Stomach smooth muscle (tissue), 2 donors: ENCODE results near the gene FTSJ1.
"Not testable (repeated sequence)": the region's sequence is repeated elsewhere in the genome, so short reads cannot be mapped to it uniquely, and the experiment has no call there.

ENCODE experiments used
- H3K27ac ChIP-seq: one replicate; pipeline ENCODE4 v1.7.0; 2013; ENCODE audit warnings: mild to moderate bottlenecking, low read length, inconsistent platforms
- H3K27me3 ChIP-seq, 2 donors: one replicate each; pipeline ENCODE4 v1.7.0; 2013; ENCODE audit warnings: low read length in 2 of 2; ENCODE audit not compliant: insufficient read depth in 2 of 2, control insufficient read depth in 1 of 2
- H3K36me3 ChIP-seq, 2 donors: one replicate each; pipeline ENCODE4 v1.7.0; 2013; ENCODE audit warnings: low read length in 2 of 2; ENCODE audit not compliant: control insufficient read depth in 2 of 2, insufficient read depth in 2 of 2
- H3K4me1 ChIP-seq: one replicate; pipeline ENCODE4 v1.7.0; 2013; ENCODE audit warnings: low read length; ENCODE audit not compliant: control insufficient read depth, insufficient read depth
- H3K4me3 ChIP-seq, 2 donors: one replicate each; pipeline ENCODE4 v1.7.0; 2013; ENCODE audit warnings: low read length in 2 of 2
- H3K9ac ChIP-seq, 2 donors: one replicate each; pipeline ENCODE4 v1.7.0; 2013; ENCODE audit warnings: low read length in 2 of 2, mild to moderate bottlenecking in 1 of 2
- H3K9me3 ChIP-seq, 2 donors: one replicate each; pipeline ENCODE4 v1.7.0; 2013; ENCODE audit warnings: low read length in 2 of 2; ENCODE audit not compliant: control insufficient read depth in 2 of 2
- donor health status: healthy.
- donor health status: Pancreatic carcinoma.

Gene FTSJ1

GRCh38 chrX:48475774-48476577 is at the start of gene FTSJ1:
Gene FTSJ1 (plus strand): TSS chrX:48476199. CDS start chrX:48478048, 1,849 bp downstream.
- peaks cover 0 to under 1% of the 10 kb centered on the region in 2 donors for H3K36me3 ChIP-seq
- H3K4me1 ChIP-seq, result peaks cover 6% of the 10 kb centered on the region
- peak within 1 kb of the TSS; percentile 71 to 78 for H3K9ac ChIP-seq
- no peaks in the 10 kb centered on the region for H3K9me3 ChIP-seq
- H3K4me3 ChIP-seq, result peak within 1 kb of the TSS; percentile 62 to 83
- peak within 1 kb of the TSS; percentile 73 for H3K27ac ChIP-seq
- peaks cover 0 to 3% of the 10 kb centered on the region in 2 donors for H3K27me3 ChIP-seq

GRCh38 chrX:48427027-48427716 is 48.8 kb upstream of the FTSJ1 start:
- H3K9ac ChIP-seq, H3K4me3 ChIP-seq, H3K4me1 ChIP-seq, H3K36me3 ChIP-seq, H3K27ac ChIP-seq, H3K9me3 ChIP-seq, H3K27me3 ChIP-seq: not testable (repeated sequence)

GRCh38 chrX:48429606-48430005 is 46.4 kb upstream of the FTSJ1 start:
- not testable (repeated sequence) for H3K4me3 ChIP-seq, H3K4me1 ChIP-seq, H3K27ac ChIP-seq, H3K27me3 ChIP-seq, H3K36me3 ChIP-seq, H3K9me3 ChIP-seq, H3K9ac ChIP-seq

GRCh38 chrX:48430166-48430565 is 45.8 kb upstream of the FTSJ1 start:
- not testable (repeated sequence) for H3K27me3 ChIP-seq, H3K9me3 ChIP-seq, H3K36me3 ChIP-seq, H3K4me3 ChIP-seq, H3K4me1 ChIP-seq, H3K9ac ChIP-seq, H3K27ac ChIP-seq

- H3K9me3 ChIP-seq, H3K9ac ChIP-seq, H3K4me3 ChIP-seq, H3K36me3 ChIP-seq, H3K27me3 ChIP-seq, H3K4me1 ChIP-seq, H3K27ac ChIP-seq: not testable (repeated sequence)
These were observed 42.3 kb upstream of the FTSJ1 start for GRCh38 chrX:48433713-48434112.

GRCh38 chrX:48447201-48447600 is 28.8 kb upstream of the FTSJ1 start:
- not testable (repeated sequence) for H3K9me3 ChIP-seq, H3K4me3 ChIP-seq, H3K9ac ChIP-seq, H3K27me3 ChIP-seq, H3K27ac ChIP-seq, H3K4me1 ChIP-seq, H3K36me3 ChIP-seq

- Histone ChIP-seq H3K4me1 (no peaks in the 10 kb centered on the region), H3K9ac (no peak overlapping the region), H3K4me3 (no peak overlapping the region)
These were observed 25.9 kb upstream of the FTSJ1 start for GRCh38 chrX:48450076-48450475.

GRCh38 chrX:48451708-48452107 is 24.3 kb upstream of the FTSJ1 start:
- no peaks in the 10 kb centered on the region for H3K36me3 ChIP-seq
- no peak overlapping the region for H3K27ac ChIP-seq
- H3K4me3 ChIP-seq, result no peak overlapping the region
- H3K4me1 ChIP-seq, result no peaks in the 10 kb centered on the region
- peaks cover 0 to 4% of the 10 kb centered on the region in 2 donors for H3K27me3 ChIP-seq
- peaks cover 0 to 5% of the 10 kb centered on the region in 2 donors for H3K9me3 ChIP-seq
- H3K9ac ChIP-seq, result no peak overlapping the region

More at GRCh38 chrX:48450076-48450475, 25.9 kb upstream of the FTSJ1 start:
- no peak overlapping the region for H3K27ac ChIP-seq
- no peaks in the 10 kb centered on the region for H3K36me3 ChIP-seq
- H3K9me3 ChIP-seq, result peaks cover 0 to 5% of the 10 kb centered on the region in 2 donors
- H3K27me3 ChIP-seq, result peaks cover 0 to 4% of the 10 kb centered on the region in 2 donors

GRCh38 chrX:48456628-48457331 is 19.2 kb upstream of the FTSJ1 start:
- Histone ChIP-seq H3K9me3 (peaks cover 0 to 5% of the 10 kb centered on the region in 2 donors), H3K27me3 (peaks cover 0 to 11% of the 10 kb centered on the region in 2 donors), H3K36me3 (no peaks in the 10 kb centered on the region)

GRCh38 chrX:48458711-48459110 is 17.3 kb upstream of the FTSJ1 start:
- Histone ChIP-seq H3K4me1 (no peaks in the 10 kb centered on the region), H3K4me3 (no peak overlapping the region), H3K9ac (no peak overlapping the region), H3K36me3 (no peaks in the 10 kb centered on the region), H3K27me3 (peaks cover 0 to 16% of the 10 kb centered on the region in 2 donors), H3K27ac (no peak overlapping the region), H3K9me3 (peaks cover 0 to 5% of the 10 kb centered on the region in 2 donors)

More at GRCh38 chrX:48456628-48457331, 19.2 kb upstream of the FTSJ1 start:
- Histone ChIP-seq H3K4me3 (no peak overlapping the region), H3K27ac (no peak overlapping the region), H3K9ac (no peak overlapping the region), H3K4me1 (no peaks in the 10 kb centered on the region)
